ENCODE data around the gene GTF3A.

- TF ChIP-seq CTCF (IDR thresholded peaks at IDR 0.05) (no peak), POLR2A (IDR thresholded peaks at IDR 0.05) (no peak)
Observed at GRCh38 chr13:27411341-27411740, 13.1 kb upstream of the GTF3A start.
